ENCODE data around the gene HNRNPR. TPM values are rescaled to one million over a fixed set of nuclear protein-coding genes. Genes with fewer than 3 reads are reported as not detected.
A peak's percentile ranks its signal among the peaks of the same experiment; 100 is the strongest.
"Not testable (repeated sequence)": the region's sequence is repeated elsewhere in the genome, so short reads cannot be mapped to it uniquely, and the experiment has no call there.

The HNRNPR gene
- total and polyA plus RNA-seq, 5 donors: 50.8 to 73.7 (median 61.5) TPM

GRCh38 chr1:23380719-23381118, 36.6 kb upstream of the HNRNPR start:
- WGBS: 60% methylated on average over 5 of the region's 5 CpGs
- intact Hi-C loops (cut with DNase I): no loop called here
- H3K4me1 ChIP-seq (ENCODE audit: control insufficient read depth, insufficient read depth, low read length): peaks cover 4% of the 10 kb centered on the region
- peak overlapping the region; percentile 16 for H3K27ac ChIP-seq (ENCODE audit: low read length)
- H3K4me3 ChIP-seq (ENCODE audit: low read length): no peak overlapping the region
- no peaks in the 10 kb centered on the region for H3K27me3 ChIP-seq (ENCODE audit: control insufficient read depth, insufficient read depth)
- ATAC-seq: no peak
- no peak for DNase-seq
- no peaks in the 10 kb centered on the region for H3K9me3 ChIP-seq (ENCODE audit: control insufficient read depth, low read length)

- H3K9me3 ChIP-seq (ENCODE audit: control insufficient read depth, low read length); H3K27ac ChIP-seq (ENCODE audit: low read length); H3K27me3 ChIP-seq (ENCODE audit: control insufficient read depth, insufficient read depth); H3K4me3 ChIP-seq (ENCODE audit: low read length); H3K4me1 ChIP-seq (ENCODE audit: control insufficient read depth, insufficient read depth, low read length); ATAC-seq; DNase-seq; intact Hi-C loops (cut with DNase I): not testable (repeated sequence)
- WGBS: 55% methylated on average over 4 of the region's 4 CpGs
These were observed 36.2 kb upstream of the HNRNPR start for GRCh38 chr1:23380236-23380635.

- ATAC-seq (peak; percentile 78), DNase-seq (peak in 2 of 3 donors; percentile 61 to 76)
- WGBS: 61% methylated on average over 19 of the region's 19 CpGs
- Histone ChIP-seq H3K4me3 (ENCODE audit: low read length) (no peak overlapping the region), H3K4me1 (ENCODE audit: control insufficient read depth, insufficient read depth, low read length) (peaks cover 2% of the 10 kb centered on the region), H3K27me3 (ENCODE audit: control insufficient read depth, insufficient read depth) (no peaks in the 10 kb centered on the region), H3K9me3 (ENCODE audit: control insufficient read depth, low read length) (no peaks in the 10 kb centered on the region), H3K27ac (ENCODE audit: low read length) (peak overlapping the region; percentile 12)
- intact Hi-C loops (cut with DNase I): no loop called here
These were observed 33.1 kb upstream of the HNRNPR start for GRCh38 chr1:23376890-23377811.

GRCh38 chr1:23374079-23374735, 30.1 kb upstream of the HNRNPR start:
- DNase-seq; H3K4me3 ChIP-seq (ENCODE audit: low read length); H3K27me3 ChIP-seq (ENCODE audit: control insufficient read depth, insufficient read depth); ATAC-seq; H3K27ac ChIP-seq (ENCODE audit: low read length); H3K4me1 ChIP-seq (ENCODE audit: control insufficient read depth, insufficient read depth, low read length); H3K9me3 ChIP-seq (ENCODE audit: control insufficient read depth, low read length); intact Hi-C loops (cut with DNase I): not testable (repeated sequence)
- WGBS: 95% methylated on average over 12 of the region's 12 CpGs

GRCh38 chr1:23371987-23372880, 28.1 kb upstream of the HNRNPR start:
- WGBS: 75% methylated on average over 13 of the region's 13 CpGs
- H3K27ac ChIP-seq (ENCODE audit: low read length): no peak overlapping the region
- H3K4me1 ChIP-seq (ENCODE audit: control insufficient read depth, insufficient read depth, low read length): peaks cover 8% of the 10 kb centered on the region
- no peak overlapping the region for H3K4me3 ChIP-seq (ENCODE audit: low read length)
- no peak for ATAC-seq
- H3K27me3 ChIP-seq (ENCODE audit: control insufficient read depth, insufficient read depth): no peaks in the 10 kb centered on the region
- no peaks in the 10 kb centered on the region for H3K9me3 ChIP-seq (ENCODE audit: control insufficient read depth, low read length)
- intact Hi-C loops (cut with DNase I): no loop called here
- DNase-seq: no peak

- Histone ChIP-seq H3K9me3 (ENCODE audit: control insufficient read depth, low read length) (no peaks in the 10 kb centered on the region), H3K4me1 (ENCODE audit: control insufficient read depth, insufficient read depth, low read length) (peaks cover 8% of the 10 kb centered on the region), H3K27ac (ENCODE audit: low read length) (peak overlapping the region; percentile 99), H3K27me3 (ENCODE audit: control insufficient read depth, insufficient read depth) (no peaks in the 10 kb centered on the region), H3K4me3 (ENCODE audit: low read length) (no peak overlapping the region)
- WGBS: 28% methylated on average over 13 of the region's 13 CpGs
- intact Hi-C loops (cut with DNase I): no loop called here
- ATAC-seq (no peak), DNase-seq (peak in 1 of 3 donors; percentile 33)
These were observed 26.9 kb upstream of the HNRNPR start for GRCh38 chr1:23370709-23371584.

GRCh38 chr1:23370330-23370708, 26.2 kb upstream of the HNRNPR start:
- peak overlapping the region; percentile 99 for H3K27ac ChIP-seq (ENCODE audit: low read length)
- whole genome bisulfite sequencing: 21% methylated on average over 5 of the region's 5 CpGs
- H3K4me3 ChIP-seq (ENCODE audit: low read length): peak overlapping the region; percentile 85
- ATAC-seq (no peak), DNase-seq (no peak)
- H3K9me3 ChIP-seq (ENCODE audit: control insufficient read depth, low read length): no peaks in the 10 kb centered on the region
- intact Hi-C loops (cut with DNase I): no loop called here
- H3K4me1 ChIP-seq (ENCODE audit: control insufficient read depth, insufficient read depth, low read length): peaks cover 8% of the 10 kb centered on the region
- no peaks in the 10 kb centered on the region for H3K27me3 ChIP-seq (ENCODE audit: control insufficient read depth, insufficient read depth)

GRCh38 chr1:23369335-23370013, 25.4 kb upstream of the HNRNPR start, which contains the start of gene ZNF436:
Gene ZNF436, minus strand, starts transcription at chr1:23369836. Its CDS starts 1,831 bp downstream, at chr1:23368005.
- DNase-seq (peak; percentile 90 to 95 (median 92)), ATAC-seq (peak; percentile 32 to 33)
- no peaks in the 10 kb centered on the region for H3K27me3 ChIP-seq (ENCODE audit: control insufficient read depth, insufficient read depth)
- H3K4me1 ChIP-seq (ENCODE audit: control insufficient read depth, insufficient read depth, low read length): peaks cover 8% of the 10 kb centered on the region
- under 1% methylated on average over 29 of the region's 29 CpGs for WGBS
- no peaks in the 10 kb centered on the region for H3K9me3 ChIP-seq (ENCODE audit: control insufficient read depth, low read length)
- peak within 1 kb of the TSS; percentile 85 for H3K4me3 ChIP-seq (ENCODE audit: low read length)
- intact Hi-C loops (cut with DNase I): loop anchor here in 1 of 4 donors (5.0 kb wide), 1 partner anchor 33 kb away; no protein-coding TSS in a partner anchor
- peak within 1 kb of the TSS; percentile 99 for H3K27ac ChIP-seq (ENCODE audit: low read length)

- H3K4me3 ChIP-seq (ENCODE audit: low read length): peak overlapping the region; percentile 85
- ATAC-seq: peak; percentile 91
- intact Hi-C loops (cut with DNase I): loop anchor here in 1 of 4 donors (5.0 kb wide), 1 partner anchor 34 kb away; no protein-coding TSS in a partner anchor
- peak overlapping the region; percentile 99 for H3K27ac ChIP-seq (ENCODE audit: low read length)
- no peaks in the 10 kb centered on the region for H3K27me3 ChIP-seq (ENCODE audit: control insufficient read depth, insufficient read depth)
- no peaks in the 10 kb centered on the region for H3K9me3 ChIP-seq (ENCODE audit: control insufficient read depth, low read length)
- H3K4me1 ChIP-seq (ENCODE audit: control insufficient read depth, insufficient read depth, low read length): peaks cover 8% of the 10 kb centered on the region
- WGBS: under 1% methylated on average over 61 of the region's 61 CpGs
- peak; percentile 94 to 98 (median 97) for DNase-seq
These were observed 24.7 kb upstream of the HNRNPR start for GRCh38 chr1:23368562-23369334.

Data from right cardiac atrium (tissue), 5 donors.